Measurements from ENCODE around the gene UROD.

Gene UROD

GRCh38 chr1:45008516-45008915, 3.5 kb upstream of the UROD start:
- H4K8ac ChIP-seq (ENCODE audit: low read depth, low read length): no peak overlapping the region
- no peaks in the 10 kb centered on the region for H3K9me3 ChIP-seq (ENCODE audit: insufficient read depth, low read depth, low read length)
- H2BK5ac ChIP-seq (ENCODE audit: low read depth, low read length, poor library complexity): no peak overlapping the region
- no peak overlapping the region for H4K12ac ChIP-seq (ENCODE audit: low read depth, low read length)
- peaks cover 6% of the 10 kb centered on the region for H3K79me2 ChIP-seq (ENCODE audit: control insufficient read depth, insufficient read depth, low read length, poor library complexity)
- no peak overlapping the region for H4K91ac ChIP-seq (ENCODE audit: low read depth, low read length)
- no peak overlapping the region for H3K4ac ChIP-seq (ENCODE audit: low read depth, low read length)
- H3K79me1 ChIP-seq (ENCODE audit: low read length): peaks cover 7% of the 10 kb centered on the region
- no peak overlapping the region for H3K4me3 ChIP-seq (ENCODE audit: low read depth, low read length)
- H2BK12ac ChIP-seq (ENCODE audit: low read length): no peak overlapping the region
- no peak overlapping the region for H3K4me2 ChIP-seq (ENCODE audit: low read length)
- peaks cover 57 to 60% of the 10 kb centered on the region in 2 experiments for H3K36me3 ChIP-seq (ENCODE audit: control insufficient read depth in 1 of 2, insufficient read depth in 2 of 2, low read length in 2 of 2)
- no peak overlapping the region for H3K18ac ChIP-seq (ENCODE audit: low read length)
- H3K9ac ChIP-seq (ENCODE audit: low read length): no peak overlapping the region
- no peak overlapping the region for H3K14ac ChIP-seq (ENCODE audit: low read length)
- no peaks in the 10 kb centered on the region for H3K27me3 ChIP-seq (ENCODE audit: insufficient read depth, low read length)
- H2AFZ ChIP-seq (ENCODE audit: insufficient read depth, low read length, poor library complexity): no peak overlapping the region
- no peak for DNase-seq
- H2AK5ac ChIP-seq (ENCODE audit: low read length): no peak overlapping the region
- peaks cover 8 to 11% of the 10 kb centered on the region in 2 experiments for H3K4me1 ChIP-seq (ENCODE audit: control insufficient read depth in 1 of 2, insufficient read depth in 2 of 2, low read length in 2 of 2)
- no CpG with 5 or more reads among the region's 12 CpGs for WGBS (ENCODE audit: extremely low coverage, insufficient coverage, insufficient read length)
- no peak overlapping the region for H3K27ac ChIP-seq (ENCODE audit: low read depth, low read length)
- no peak overlapping the region for H2BK120ac ChIP-seq (ENCODE audit: insufficient read depth, low read length, poor library complexity)
- no peak overlapping the region for H3K23ac ChIP-seq (ENCODE audit: low read length)

DNA sequence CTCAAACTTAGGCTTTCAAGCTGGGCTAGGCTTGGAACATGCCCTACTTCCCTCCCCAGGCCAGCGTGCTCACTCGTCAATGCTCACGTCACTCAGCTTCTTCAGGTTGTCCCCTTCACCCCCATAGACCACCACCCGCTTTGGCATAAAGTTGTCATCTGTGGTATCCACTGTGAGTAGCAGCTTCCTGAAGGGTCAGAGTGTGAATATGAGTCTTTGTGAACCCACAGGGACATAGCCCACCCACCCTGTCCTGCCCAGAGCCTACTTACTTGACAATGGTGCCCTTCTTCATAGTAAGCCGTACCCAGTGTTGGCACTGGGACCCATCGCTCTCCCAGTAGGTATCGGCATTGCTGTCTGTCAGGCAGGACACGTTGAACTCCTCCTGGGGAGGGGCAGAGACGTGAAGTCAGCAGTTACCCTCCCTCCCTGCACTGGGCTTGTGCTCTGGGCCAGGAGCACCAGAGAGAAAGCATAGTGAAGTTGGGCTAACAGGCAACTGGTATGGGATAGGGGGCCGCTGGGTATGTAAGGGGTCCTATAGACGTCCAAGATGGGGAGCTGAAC, 2.7 kb upstream of the UROD start:
- Histone ChIP-seq H2BK5ac (ENCODE audit: low read depth, low read length, poor library complexity) (no peak overlapping the region), H4K8ac (ENCODE audit: low read depth, low read length) (no peak overlapping the region), H4K91ac (ENCODE audit: low read depth, low read length) (no peak overlapping the region), H3K14ac (ENCODE audit: low read length) (no peak overlapping the region), H3K9me3 (ENCODE audit: insufficient read depth, low read depth, low read length) (no peaks in the 10 kb centered on the region), H3K9ac (ENCODE audit: low read length) (no peak overlapping the region), H2AFZ (ENCODE audit: insufficient read depth, low read length, poor library complexity) (no peak overlapping the region), H3K18ac (ENCODE audit: low read length) (no peak overlapping the region), H3K4me1 (ENCODE audit: control insufficient read depth in 1 of 2, insufficient read depth in 2 of 2, low read length in 2 of 2) (peaks cover 8 to 11% of the 10 kb centered on the region in 2 experiments), H4K12ac (ENCODE audit: low read depth, low read length) (no peak overlapping the region), H3K23ac (ENCODE audit: low read length) (no peak overlapping the region), H3K79me1 (ENCODE audit: low read length) (peaks cover 7% of the 10 kb centered on the region), H3K27ac (ENCODE audit: low read depth, low read length) (no peak overlapping the region), H3K4me3 (ENCODE audit: low read depth, low read length) (no peak overlapping the region), H3K36me3 (ENCODE audit: control insufficient read depth in 1 of 2, insufficient read depth in 2 of 2, low read length in 2 of 2) (peaks cover 53 to 56% of the 10 kb centered on the region in 2 experiments), H3K27me3 (ENCODE audit: insufficient read depth, low read length) (no peaks in the 10 kb centered on the region), H3K79me2 (ENCODE audit: control insufficient read depth, insufficient read depth, low read length, poor library complexity) (peaks cover 6% of the 10 kb centered on the region), H2BK12ac (ENCODE audit: low read length) (no peak overlapping the region), H3K4me2 (ENCODE audit: low read length) (no peak overlapping the region), H3K4ac (ENCODE audit: low read depth, low read length) (no peak overlapping the region), H2AK5ac (ENCODE audit: low read length) (no peak overlapping the region), H2BK120ac (ENCODE audit: insufficient read depth, low read length, poor library complexity) (no peak overlapping the region)
- no CpG with 5 or more reads among the region's 11 CpGs for WGBS (ENCODE audit: extremely low coverage, insufficient coverage, insufficient read length)
- DNase-seq: no peak

- no CpG with 5 or more reads among the region's 41 CpGs for WGBS (ENCODE audit: extremely low coverage, insufficient coverage, insufficient read length)
Measured at GRCh38 chr1:45009956-45010854, 1.8 kb upstream of the UROD start.

GRCh38 chr1:45010855-45011811, 921 bp upstream of the UROD start, which contains the start of gene HECTD3:
Gene HECTD3 (minus strand): TSS chr1:45011324. CDS start chr1:45011257, 67 bp downstream.
- Histone ChIP-seq H3K4me2 (ENCODE audit: low read length) (peak within 1 kb of the TSS; percentile 89), H3K14ac (ENCODE audit: low read length) (peak within 1 kb of the TSS; percentile 63), H2AK5ac (ENCODE audit: low read length) (no peak within 1 kb of the TSS), H4K8ac (ENCODE audit: low read depth, low read length) (peak within 1 kb of the TSS; percentile 84), H3K9ac (ENCODE audit: low read length) (peak within 1 kb of the TSS; percentile 83), H3K23ac (ENCODE audit: low read length) (no peak within 1 kb of the TSS), H3K18ac (ENCODE audit: low read length) (peak within 1 kb of the TSS; percentile 42), H3K4ac (ENCODE audit: low read depth, low read length) (peak within 1 kb of the TSS; percentile 33), H4K12ac (ENCODE audit: low read depth, low read length) (peak within 1 kb of the TSS; percentile 49), H3K36me3 (ENCODE audit: control insufficient read depth in 1 of 2, insufficient read depth in 2 of 2, low read length in 2 of 2) (peaks cover 43 to 44% of the 10 kb centered on the region in 2 experiments), H2AFZ (ENCODE audit: insufficient read depth, low read length, poor library complexity) (peak within 1 kb of the TSS; percentile 82), H3K27ac (ENCODE audit: low read depth, low read length) (peak within 1 kb of the TSS; percentile 21), H3K9me3 (ENCODE audit: insufficient read depth, low read depth, low read length) (no peaks in the 10 kb centered on the region), H3K79me1 (ENCODE audit: low read length) (peaks cover 7% of the 10 kb centered on the region), H3K4me1 (ENCODE audit: control insufficient read depth in 1 of 2, insufficient read depth in 2 of 2, low read length in 2 of 2) (peaks cover 8 to 11% of the 10 kb centered on the region in 2 experiments), H4K91ac (ENCODE audit: low read depth, low read length) (peak within 1 kb of the TSS; percentile 30), H3K79me2 (ENCODE audit: control insufficient read depth, insufficient read depth, low read length, poor library complexity) (peaks cover 6% of the 10 kb centered on the region), H2BK120ac (ENCODE audit: insufficient read depth, low read length, poor library complexity) (peak within 1 kb of the TSS; percentile 54), H3K27me3 (ENCODE audit: insufficient read depth, low read length) (no peaks in the 10 kb centered on the region), H2BK12ac (ENCODE audit: low read length) (peak within 1 kb of the TSS; percentile 1), H3K4me3 (ENCODE audit: low read depth, low read length) (peak within 1 kb of the TSS; percentile 94), H2BK5ac (ENCODE audit: low read depth, low read length, poor library complexity) (peak within 1 kb of the TSS; percentile 29)
- DNase-seq: peak; percentile 53 to 70
- no CpG with 5 or more reads among the region's 62 CpGs for WGBS (ENCODE audit: extremely low coverage, insufficient coverage, insufficient read length)

More at GRCh38 chr1:45009956-45010854, 1.8 kb upstream of the UROD start:
- peak overlapping the region; percentile 94 for H3K4me3 ChIP-seq (ENCODE audit: low read depth, low read length)
- H2AK5ac ChIP-seq (ENCODE audit: low read length): no peak overlapping the region
- peak overlapping the region; percentile 49 for H4K12ac ChIP-seq (ENCODE audit: low read depth, low read length)
- H3K9me3 ChIP-seq (ENCODE audit: insufficient read depth, low read depth, low read length): no peaks in the 10 kb centered on the region
- DNase-seq: peak; percentile 24 to 43
- no peak overlapping the region for H2BK120ac ChIP-seq (ENCODE audit: insufficient read depth, low read length, poor library complexity)
- peak overlapping the region; percentile 40 for H3K18ac ChIP-seq (ENCODE audit: low read length)
- H3K4ac ChIP-seq (ENCODE audit: low read depth, low read length): peak overlapping the region; percentile 22
- no peak overlapping the region for H2BK5ac ChIP-seq (ENCODE audit: low read depth, low read length, poor library complexity)
- peaks cover 6% of the 10 kb centered on the region for H3K79me2 ChIP-seq (ENCODE audit: control insufficient read depth, insufficient read depth, low read length, poor library complexity)
- H3K23ac ChIP-seq (ENCODE audit: low read length): no peak overlapping the region
- H3K36me3 ChIP-seq (ENCODE audit: control insufficient read depth in 1 of 2, insufficient read depth in 2 of 2, low read length in 2 of 2): peaks cover 51 to 52% of the 10 kb centered on the region in 2 experiments
- H3K14ac ChIP-seq (ENCODE audit: low read length): peak overlapping the region; percentile 63
- peak overlapping the region; percentile 10 for H4K91ac ChIP-seq (ENCODE audit: low read depth, low read length)
- no peak overlapping the region for H3K27ac ChIP-seq (ENCODE audit: low read depth, low read length)
- peak overlapping the region; percentile 82 for H2AFZ ChIP-seq (ENCODE audit: insufficient read depth, low read length, poor library complexity)
- H2BK12ac ChIP-seq (ENCODE audit: low read length): no peak overlapping the region
- H3K27me3 ChIP-seq (ENCODE audit: insufficient read depth, low read length): no peaks in the 10 kb centered on the region
- peaks cover 7% of the 10 kb centered on the region for H3K79me1 ChIP-seq (ENCODE audit: low read length)
- peak overlapping the region; percentile 89 for H3K4me2 ChIP-seq (ENCODE audit: low read length)
- peak overlapping the region; percentile 83 for H3K9ac ChIP-seq (ENCODE audit: low read length)
- H4K8ac ChIP-seq (ENCODE audit: low read depth, low read length): peak overlapping the region; percentile 84
- H3K4me1 ChIP-seq (ENCODE audit: control insufficient read depth in 1 of 2, insufficient read depth in 2 of 2, low read length in 2 of 2): peaks cover 8 to 11% of the 10 kb centered on the region in 2 experiments
